Activated T-cell treated with anti-CD3 and anti-CD28 coated beads, Interleukin-2, amount 50 U/mL, for 24 hours (primary cell): ENCODE measurements around the gene FRMD8.
"Not testable (repeated sequence)": the region's sequence is repeated elsewhere in the genome, so short reads cannot be mapped to it uniquely, and the experiment has no call there.

ENCODE experiments used
- DNase-seq: peaks from one replicate; pipeline ENCODE4 v3.0.0-alpha.2; 2020
- H3K27ac Mint-ChIP-seq: 2 replicates; pipeline ENCODE4 v1.8.0; 2020; ENCODE audit warnings: mild to moderate bottlenecking, mixed read lengths
- H3K27me3 Mint-ChIP-seq: 2 replicates; pipeline ENCODE4 v1.8.0; 2020; ENCODE audit warnings: mixed read lengths
- H3K36me3 Mint-ChIP-seq: 2 replicates; pipeline ENCODE4 v1.8.0; 2020; ENCODE audit warnings: low read depth, mixed read lengths
- H3K4me1 Mint-ChIP-seq: 2 replicates; pipeline ENCODE4 v1.8.0; 2020; ENCODE audit warnings: low read depth, mixed read lengths
- H3K4me3 Mint-ChIP-seq: 2 replicates; pipeline ENCODE4 v1.8.0; 2020; ENCODE audit warnings: mild to moderate bottlenecking, moderate library complexity, mixed read lengths
- H3K9me3 Mint-ChIP-seq: 2 replicates; pipeline ENCODE4 v1.8.0; 2020; ENCODE audit warnings: mixed read lengths

The FRMD8 gene

GRCh38 chr11:65410936-65411680 is 24.7 kb downstream of the FRMD8 start:
- no peak overlapping the region for H3K4me3 Mint-ChIP-seq

DNA sequence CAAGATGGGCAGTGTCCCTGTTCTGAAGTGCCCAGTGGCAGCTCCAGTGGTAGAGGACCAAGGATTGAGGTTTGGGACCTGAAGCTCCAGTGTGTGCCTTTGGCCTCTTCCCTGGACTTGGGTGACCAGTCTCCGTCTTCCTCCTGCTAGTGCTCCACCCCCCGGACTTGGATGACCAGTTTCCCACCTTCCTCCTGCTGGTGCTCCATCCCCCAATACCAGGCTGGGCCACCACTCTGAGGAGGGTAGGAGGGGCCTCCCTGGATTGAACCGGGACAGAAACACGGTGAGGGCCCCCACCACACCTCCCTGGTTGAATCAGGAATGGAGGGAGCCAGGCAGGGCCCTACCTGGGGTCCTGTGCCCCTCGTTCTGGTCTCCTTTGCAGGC is 25.2 kb downstream of the FRMD8 start:
- no peak overlapping the region for H3K4me3 Mint-ChIP-seq
- H3K36me3 Mint-ChIP-seq = peaks cover 66% of the 10 kb centered on the region
- H3K4me1 Mint-ChIP-seq = peaks cover 12% of the 10 kb centered on the region
- no peak overlapping the region for H3K27ac Mint-ChIP-seq
- DNase-seq = no peak
- no peaks in the 10 kb centered on the region for H3K27me3 Mint-ChIP-seq
- no peaks in the 10 kb centered on the region for H3K9me3 Mint-ChIP-seq

More at GRCh38 chr11:65410936-65411680, 24.7 kb downstream of the FRMD8 start:
- Mint-ChIP-seq H3K4me1 (peaks cover 6% of the 10 kb centered on the region), H3K9me3 (no peaks in the 10 kb centered on the region), H3K27me3 (no peaks in the 10 kb centered on the region), H3K27ac (no peak overlapping the region), H3K36me3 (peaks cover 68% of the 10 kb centered on the region)
- DNase-seq = no peak

GRCh38 chr11:65412271-65413076 is 26.0 kb downstream of the FRMD8 start:
- H3K4me3 Mint-ChIP-seq = no peak overlapping the region
- H3K9me3 Mint-ChIP-seq = no peaks in the 10 kb centered on the region
- no peaks in the 10 kb centered on the region for H3K27me3 Mint-ChIP-seq
- H3K27ac Mint-ChIP-seq = peak overlapping the region; percentile 50
- H3K4me1 Mint-ChIP-seq = peaks cover 20% of the 10 kb centered on the region
- peaks cover 67% of the 10 kb centered on the region for H3K36me3 Mint-ChIP-seq
- no peak for DNase-seq

DNA sequence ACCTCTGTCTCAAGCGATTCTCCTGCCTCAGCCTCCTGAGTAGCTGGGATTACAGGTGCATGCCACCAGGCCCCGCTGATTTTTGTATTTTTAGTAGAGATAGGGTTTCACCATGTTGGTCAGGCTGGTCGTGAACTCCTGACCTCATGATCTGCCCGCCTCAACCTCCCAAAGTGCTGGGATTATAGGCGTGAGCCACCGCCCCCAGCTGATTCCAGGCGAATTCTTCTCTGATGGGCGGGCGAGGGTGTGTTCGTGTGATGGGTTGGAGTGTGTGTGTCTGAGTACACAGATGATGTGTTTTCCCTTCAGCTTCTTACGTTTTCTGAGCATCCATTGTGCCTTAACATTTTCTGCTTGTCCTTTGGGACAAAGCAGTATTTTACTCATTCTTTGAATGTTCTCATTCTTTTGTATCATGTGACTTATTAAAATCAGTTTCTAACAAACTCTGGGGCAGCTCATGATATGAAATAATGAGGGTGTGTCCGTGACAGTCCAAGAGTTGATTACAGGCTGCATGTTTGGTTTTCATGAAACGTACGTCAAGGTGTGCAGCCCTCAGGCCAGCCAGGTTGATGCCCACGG is 26.7 kb downstream of the FRMD8 start:
- peaks cover 63% of the 10 kb centered on the region for H3K36me3 Mint-ChIP-seq
- H3K4me3 Mint-ChIP-seq, DNase-seq, H3K27me3 Mint-ChIP-seq, H3K9me3 Mint-ChIP-seq, H3K27ac Mint-ChIP-seq: not testable (repeated sequence)
- peaks cover 27% of the 10 kb centered on the region for H3K4me1 Mint-ChIP-seq

GRCh38 chr11:65414776-65415498 is 28.5 kb downstream of the FRMD8 start:
- peaks cover 38% of the 10 kb centered on the region for H3K4me1 Mint-ChIP-seq

GRCh38 chr11:65415499-65416340 is 29.3 kb downstream of the FRMD8 start:
- Mint-ChIP-seq H3K4me1 (peaks cover 45% of the 10 kb centered on the region), H3K9me3 (no peaks in the 10 kb centered on the region), H3K27ac (peak overlapping the region; percentile 100), H3K4me3 (peak overlapping the region; percentile 100), H3K27me3 (no peaks in the 10 kb centered on the region), H3K36me3 (peaks cover 48% of the 10 kb centered on the region)
- no peak for DNase-seq

More at GRCh38 chr11:65414776-65415498, 28.5 kb downstream of the FRMD8 start:
- H3K27me3 Mint-ChIP-seq = no peaks in the 10 kb centered on the region
- no peak overlapping the region for H3K27ac Mint-ChIP-seq
- no peak overlapping the region for H3K4me3 Mint-ChIP-seq
- H3K9me3 Mint-ChIP-seq = no peaks in the 10 kb centered on the region
- H3K36me3 Mint-ChIP-seq = peaks cover 50% of the 10 kb centered on the region
- no peak for DNase-seq

DNA sequence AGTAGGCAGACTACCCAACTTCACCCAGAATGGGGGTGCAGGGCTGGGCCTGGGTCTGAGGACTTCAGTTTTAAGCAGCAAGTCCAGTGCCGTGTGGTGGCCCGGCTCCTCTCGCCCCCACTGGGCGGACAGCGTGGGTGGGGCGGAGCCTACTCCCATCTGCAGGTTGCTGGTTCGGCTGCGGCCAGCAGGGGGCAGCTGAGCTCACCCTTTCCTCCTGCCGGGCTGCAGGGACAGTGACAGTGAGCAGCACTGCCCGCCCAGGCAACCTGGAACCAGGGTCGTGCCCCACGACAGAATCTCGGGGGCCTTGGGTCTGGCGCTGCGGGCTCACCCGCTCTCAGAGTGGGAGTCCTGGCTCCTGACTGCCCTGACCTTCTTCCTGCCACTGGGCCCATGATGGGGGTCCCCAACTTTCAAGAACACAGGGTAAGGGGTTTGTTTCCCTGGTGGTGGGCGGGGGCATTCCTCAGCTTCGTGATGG is 29.9 kb downstream of the FRMD8 start:
- DNase-seq = peak; percentile 96
- peak overlapping the region; percentile 100 for H3K4me3 Mint-ChIP-seq
- H3K36me3 Mint-ChIP-seq = peaks cover 50% of the 10 kb centered on the region
- no peaks in the 10 kb centered on the region for H3K9me3 Mint-ChIP-seq
- H3K27me3 Mint-ChIP-seq = no peaks in the 10 kb centered on the region
- peak overlapping the region; percentile 100 for H3K27ac Mint-ChIP-seq
- peaks cover 49% of the 10 kb centered on the region for H3K4me1 Mint-ChIP-seq

- Mint-ChIP-seq H3K4me1 (peaks cover 49% of the 10 kb centered on the region), H3K4me3 (peak overlapping the region; percentile 100), H3K27ac (peak overlapping the region; percentile 100), H3K9me3 (no peaks in the 10 kb centered on the region), H3K27me3 (no peaks in the 10 kb centered on the region), H3K36me3 (peaks cover 48% of the 10 kb centered on the region)
- peak; percentile 68 for DNase-seq
Observed at GRCh38 chr11:65416841-65417701, 30.6 kb downstream of the FRMD8 start.

- Mint-ChIP-seq H3K36me3 (peaks cover 48% of the 10 kb centered on the region), H3K27me3 (peaks cover 1% of the 10 kb centered on the region), H3K4me3 (peak overlapping the region; percentile 100), H3K4me1 (peaks cover 53% of the 10 kb centered on the region), H3K9me3 (no peaks in the 10 kb centered on the region), H3K27ac (peak overlapping the region; percentile 100)
- DNase-seq = peak; percentile 75
Observed at GRCh38 chr11:65417702-65418430, 31.4 kb downstream of the FRMD8 start.

DNA sequence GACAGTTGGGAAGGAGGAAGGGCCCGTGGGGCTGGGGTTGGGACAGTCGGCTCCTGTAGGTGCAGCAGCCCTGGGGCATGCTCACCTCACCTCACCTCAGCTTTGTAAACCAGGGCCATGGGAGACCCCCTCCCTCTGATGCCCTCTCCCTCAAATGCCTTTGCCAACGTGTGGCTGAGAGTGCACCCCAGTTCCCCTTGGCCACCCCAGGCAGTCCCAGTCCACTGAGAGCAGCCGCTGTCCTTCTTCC is 31.9 kb downstream of the FRMD8 start:
- Mint-ChIP-seq H3K36me3 (peaks cover 49% of the 10 kb centered on the region), H3K9me3 (no peaks in the 10 kb centered on the region), H3K4me3 (peak overlapping the region; percentile 100), H3K4me1 (peaks cover 54% of the 10 kb centered on the region), H3K27me3 (peaks cover 2% of the 10 kb centered on the region), H3K27ac (peak overlapping the region; percentile 100)
- DNase-seq = no peak

- Mint-ChIP-seq H3K27ac (peak overlapping the region; percentile 100), H3K4me1 (peaks cover 54% of the 10 kb centered on the region), H3K27me3 (peaks cover 2% of the 10 kb centered on the region), H3K9me3 (no peaks in the 10 kb centered on the region), H3K4me3 (peak overlapping the region; percentile 100), H3K36me3 (peaks cover 49% of the 10 kb centered on the region)
- DNase-seq = peak; percentile 91
Observed at GRCh38 chr11:65418681-65419459, 32.4 kb downstream of the FRMD8 start.

DNA sequence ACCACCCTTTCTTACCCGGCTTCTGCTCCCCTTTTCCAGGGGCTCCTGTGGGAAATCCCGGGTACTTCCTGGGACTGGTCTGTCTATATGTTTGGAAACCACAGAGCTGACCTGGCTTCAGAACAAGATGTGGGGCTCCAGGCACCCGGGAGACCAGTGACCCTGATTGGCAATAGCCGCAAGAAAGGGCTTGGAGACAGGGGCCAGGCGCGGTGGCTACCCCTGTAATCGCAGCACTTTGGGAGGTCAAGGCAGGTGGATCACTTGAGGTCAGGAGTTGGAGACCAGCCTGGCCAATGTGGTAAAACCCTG is 33.0 kb downstream of the FRMD8 start:
- DNase-seq = no peak
- Mint-ChIP-seq H3K27me3 (peaks cover 2% of the 10 kb centered on the region), H3K36me3 (peaks cover 52% of the 10 kb centered on the region), H3K9me3 (no peaks in the 10 kb centered on the region), H3K4me1 (peaks cover 54% of the 10 kb centered on the region), H3K27ac (peak overlapping the region; percentile 100), H3K4me3 (peak overlapping the region; percentile 100)
